ENCODE measurements around the gene RHD.
A peak's percentile ranks its signal among the peaks of the same experiment; 100 is the strongest.
"Not testable (repeated sequence)": the region's sequence is repeated elsewhere in the genome, so short reads cannot be mapped to it uniquely, and the experiment has no call there.

RHD gene

DNA sequence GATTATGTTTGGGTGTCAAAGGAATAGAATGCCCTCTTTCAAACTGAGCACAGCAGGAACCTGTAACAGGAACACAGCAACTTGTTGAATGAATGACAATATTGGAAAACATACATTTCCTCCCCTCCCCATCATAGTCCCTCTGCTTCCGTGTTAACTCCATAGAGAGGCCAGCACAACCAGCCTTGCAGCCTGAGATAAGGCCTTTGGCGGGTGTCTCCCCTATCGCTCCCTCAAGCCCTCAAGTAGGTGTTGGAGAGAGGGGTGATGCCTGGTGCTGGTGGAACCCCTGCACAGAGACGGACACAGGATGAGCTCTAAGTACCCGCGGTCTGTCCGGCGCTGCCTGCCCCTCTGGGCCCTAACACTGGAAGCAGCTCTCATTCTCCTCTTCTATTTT, at the start of gene RHD:
Gene RHD, plus strand, starts transcription at position 272 of the 400 bp plus-strand sequence. Its CDS starts 39 bp downstream, at position 311.
- peak within 1 kb of the TSS; percentile 20 for H3K27ac ChIP-seq

DNA sequence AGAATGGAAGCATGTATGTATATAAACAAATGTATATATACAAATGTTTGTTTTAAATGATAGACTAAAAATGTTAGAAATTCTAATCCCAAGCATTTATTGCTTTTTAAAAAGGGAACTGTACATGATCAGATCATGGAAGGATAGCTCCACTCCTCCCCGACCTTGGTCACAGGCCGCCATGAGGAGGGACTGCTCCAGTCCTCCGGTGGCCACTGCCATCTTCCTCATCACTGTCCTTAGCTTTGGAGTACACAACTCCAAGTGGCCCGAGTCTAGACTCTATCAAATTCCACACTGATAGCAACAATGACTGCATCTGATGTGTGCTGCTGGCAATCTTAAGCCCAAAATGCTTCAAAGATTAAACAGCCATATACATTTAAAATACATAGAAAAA, 49.7 kb upstream of the RHD start:
- no peak overlapping the region for H3K27ac ChIP-seq
- TF ChIP-seq CTCF (conservative IDR thresholded peaks at IDR 0.05), result no peak

- no peak overlapping the region for H3K27ac ChIP-seq
- no peak for TF ChIP-seq CTCF (conservative IDR thresholded peaks at IDR 0.05)
Observed at GRCh38 chr1:25223471-25223870, 48.8 kb upstream of the RHD start.

GRCh38 chr1:25232027-25232865, 40.1 kb upstream of the RHD start, which contains the start of gene SYF2:
Gene SYF2 (minus strand): TSS chr1:25232502. CDS start chr1:25232467, 35 bp downstream.
- H3K27ac ChIP-seq, result peak within 1 kb of the TSS; percentile 93
- TF ChIP-seq CTCF (conservative IDR thresholded peaks at IDR 0.05), result no peak

GRCh38 chr1:25232866-25233784, 39.2 kb upstream of the RHD start:
- peak overlapping the region; percentile 93 for H3K27ac ChIP-seq
- TF ChIP-seq CTCF (conservative IDR thresholded peaks at IDR 0.05), result no peak

DNA sequence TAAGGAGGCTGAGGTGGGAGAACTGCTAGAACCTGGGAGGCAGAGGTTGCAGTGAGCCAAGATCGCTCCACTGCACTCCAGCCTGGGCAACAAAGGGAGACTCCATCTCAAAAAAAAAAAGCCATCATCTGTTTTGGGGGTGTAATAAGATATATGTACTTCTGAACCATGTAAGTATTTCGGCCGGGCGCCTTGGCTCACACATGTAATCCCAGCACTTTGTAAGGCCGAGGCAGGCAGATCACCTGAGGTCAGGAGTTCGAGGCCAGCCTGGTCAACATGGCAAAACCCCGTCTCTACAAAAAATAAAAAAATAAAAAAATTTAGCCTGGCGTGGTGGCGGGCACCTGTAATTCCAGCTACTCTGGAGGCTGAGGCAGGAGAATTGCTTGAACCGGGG, 36.9 kb upstream of the RHD start:
- H3K27ac ChIP-seq, result not testable (repeated sequence)

DNA sequence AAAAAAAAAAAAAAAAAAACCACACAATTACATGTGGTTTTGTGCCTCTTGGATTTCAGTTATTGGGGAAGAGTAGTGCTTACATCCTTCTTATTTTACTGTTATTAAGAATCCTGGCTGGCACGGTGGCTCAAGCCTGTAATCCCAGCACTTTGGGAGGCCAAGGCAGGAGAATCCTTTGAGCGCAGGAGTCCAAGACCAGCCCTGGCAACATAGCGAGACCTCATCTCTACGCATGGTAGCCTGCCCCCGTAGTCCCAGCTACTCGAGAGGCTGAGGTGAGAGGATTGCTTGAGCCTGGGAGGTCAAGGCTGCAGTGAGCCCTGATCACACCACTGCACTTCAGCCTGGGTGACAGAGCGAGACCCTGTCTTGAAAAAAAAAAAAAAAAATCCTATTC, 36.0 kb upstream of the RHD start:
- H3K27ac ChIP-seq, result not testable (repeated sequence)

DNA sequence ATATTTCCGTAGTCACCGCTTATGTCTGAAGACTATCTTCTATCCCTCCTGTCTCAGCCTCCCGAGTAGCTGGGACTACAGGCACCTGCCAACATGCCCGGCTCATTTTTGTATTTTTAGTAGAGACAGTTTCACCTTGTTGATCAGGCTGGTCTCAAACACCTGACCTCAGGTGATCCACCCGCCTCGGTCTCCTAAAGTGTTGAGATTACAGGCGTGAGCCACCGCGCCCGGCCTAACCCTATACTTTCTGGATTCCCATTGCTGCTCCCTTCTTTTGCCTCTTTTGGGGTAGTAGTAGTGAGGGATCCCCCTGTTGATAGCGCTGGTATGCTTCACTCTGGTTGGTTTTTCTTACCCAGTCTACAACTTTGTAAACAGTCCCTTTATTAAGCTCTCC, 34.3 kb upstream of the RHD start:
- H3K27ac ChIP-seq, result peak overlapping the region; percentile 88
- TF ChIP-seq CTCF (conservative IDR thresholded peaks at IDR 0.05), result no peak

All from VCaP (cell line).